ENCODE results near the gene LAMA3. TPM values are rescaled to one million over a fixed set of nuclear protein-coding genes. Genes with fewer than 3 reads are reported as not detected.

Gene LAMA3
- polyA plus RNA-seq, 1 donor from 2014 or later, result 3.4 TPM

DNA sequence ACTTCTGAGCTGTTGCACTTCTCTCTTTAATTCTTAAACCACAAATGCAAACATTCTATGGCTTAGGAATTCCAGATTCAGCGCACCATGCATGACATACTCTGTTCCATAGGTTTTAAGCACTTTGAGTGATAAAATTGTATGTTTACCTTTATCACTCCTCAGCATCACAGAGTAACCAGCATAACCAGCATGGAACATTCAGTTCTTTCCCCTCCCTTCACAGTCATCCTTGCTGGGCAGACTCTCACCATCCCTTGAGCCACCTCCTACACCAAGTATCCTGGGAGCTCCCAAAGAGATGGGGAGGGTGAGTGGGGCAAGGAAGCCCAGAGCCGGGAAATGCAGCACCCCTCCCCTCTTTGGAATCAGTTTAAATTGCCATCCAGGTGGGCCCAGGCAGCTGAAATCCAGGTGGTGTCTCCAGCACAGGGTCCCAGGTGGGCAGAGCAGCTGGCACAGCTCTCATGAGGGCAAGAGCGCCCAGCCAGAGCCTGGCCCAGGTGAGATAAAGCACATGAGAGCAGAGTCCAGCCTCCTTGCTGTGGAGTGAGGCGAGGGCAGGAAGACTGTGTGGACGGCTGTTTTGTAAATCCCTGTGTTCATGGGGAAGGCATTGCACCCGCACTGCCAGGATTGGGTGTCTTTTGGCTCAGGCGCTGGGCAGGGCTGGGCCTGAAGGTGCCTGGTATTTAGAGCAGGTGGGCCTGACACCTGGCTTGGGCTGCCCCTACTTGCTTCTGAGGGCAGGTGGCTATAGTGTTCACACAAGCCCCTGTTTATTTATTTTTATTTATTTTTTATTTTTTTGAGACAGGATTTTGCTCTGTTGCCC, 36.8 kb downstream of the LAMA3 start:
- no peaks in the 10 kb centered on the region for H3F3A ChIP-seq (ENCODE audit: insufficient read depth, low read length, poor library complexity, severe bottlenecking)
- no peak overlapping the region for H3K4me3 ChIP-seq (ENCODE audit: low read length)
- H4K20me1 ChIP-seq (ENCODE audit: insufficient read depth), result no peaks in the 10 kb centered on the region
- no peak overlapping the region for H2AFZ ChIP-seq (ENCODE audit: low read depth, low read length)
- no peaks in the 10 kb centered on the region for H3K9me3 ChIP-seq (ENCODE audit: low read length)
- TF ChIP-seq EP300 (conservative IDR thresholded peaks at IDR 0.05; ENCODE audit: poor library complexity, severe bottlenecking) (no peak), POLR2AphosphoS5 (IDR thresholded peaks at IDR 0.05) (no peak), MXI1 (conservative IDR thresholded peaks at IDR 0.05; ENCODE audit: poor library complexity, severe bottlenecking) (no peak), RAD21 (conservative IDR thresholded peaks at IDR 0.05) (no peak), CTCF (IDR thresholded peaks at IDR 0.05; ENCODE audit: poor library complexity, severe bottlenecking) (no peak), SMC3 (conservative IDR thresholded peaks at IDR 0.05; ENCODE audit: poor library complexity) (no peak), TAF1 (IDR thresholded peaks at IDR 0.05; ENCODE audit: low read depth) (no peak), EZH2 (IDR thresholded peaks at IDR 0.05; ENCODE audit: borderline replicate concordance, insufficient read depth, low read length, poor library complexity, severe bottlenecking) (no peak)
- TF ChIP-seq, protein P1, sequence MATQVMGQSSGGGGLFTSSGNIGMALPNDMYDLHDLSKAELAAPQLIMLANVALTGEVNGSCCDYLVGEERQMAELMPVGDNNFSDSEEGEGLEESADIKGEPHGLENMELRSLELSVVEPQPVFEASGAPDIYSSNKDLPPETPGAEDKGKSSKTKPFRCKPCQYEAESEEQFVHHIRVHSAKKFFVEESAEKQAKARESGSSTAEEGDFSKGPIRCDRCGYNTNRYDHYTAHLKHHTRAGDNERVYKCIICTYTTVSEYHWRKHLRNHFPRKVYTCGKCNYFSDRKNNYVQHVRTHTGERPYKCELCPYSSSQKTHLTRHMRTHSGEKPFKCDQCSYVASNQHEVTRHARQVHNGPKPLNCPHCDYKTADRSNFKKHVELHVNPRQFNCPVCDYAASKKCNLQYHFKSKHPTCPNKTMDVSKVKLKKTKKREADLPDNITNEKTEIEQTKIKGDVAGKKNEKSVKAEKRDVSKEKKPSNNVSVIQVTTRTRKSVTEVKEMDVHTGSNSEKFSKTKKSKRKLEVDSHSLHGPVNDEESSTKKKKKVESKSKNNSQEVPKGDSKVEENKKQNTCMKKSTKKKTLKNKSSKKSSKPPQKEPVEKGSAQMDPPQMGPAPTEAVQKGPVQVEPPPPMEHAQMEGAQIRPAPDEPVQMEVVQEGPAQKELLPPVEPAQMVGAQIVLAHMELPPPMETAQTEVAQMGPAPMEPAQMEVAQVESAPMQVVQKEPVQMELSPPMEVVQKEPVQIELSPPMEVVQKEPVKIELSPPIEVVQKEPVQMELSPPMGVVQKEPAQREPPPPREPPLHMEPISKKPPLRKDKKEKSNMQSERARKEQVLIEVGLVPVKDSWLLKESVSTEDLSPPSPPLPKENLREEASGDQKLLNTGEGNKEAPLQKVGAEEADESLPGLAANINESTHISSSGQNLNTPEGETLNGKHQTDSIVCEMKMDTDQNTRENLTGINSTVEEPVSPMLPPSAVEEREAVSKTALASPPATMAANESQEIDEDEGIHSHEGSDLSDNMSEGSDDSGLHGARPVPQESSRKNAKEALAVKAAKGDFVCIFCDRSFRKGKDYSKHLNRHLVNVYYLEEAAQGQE (IDR thresholded peaks at IDR 0.05; ENCODE audit: borderline replicate concordance), result no peak
- H3K27ac ChIP-seq (ENCODE audit: low read length), result no peak overlapping the region
- H3K4me2 ChIP-seq (ENCODE audit: low read length), result no peak overlapping the region
- no peaks in the 10 kb centered on the region for H3K79me2 ChIP-seq (replicated peaks; ENCODE audit: insufficient read depth, low read length)
- H3K9ac ChIP-seq (ENCODE audit: low read length), result no peak overlapping the region
- H3K36me3 ChIP-seq (ENCODE audit: insufficient read depth, low read length), result no peaks in the 10 kb centered on the region
- no peaks in the 10 kb centered on the region for H3K27me3 ChIP-seq (ENCODE audit: insufficient read depth, low read depth, low read length)
- H3K9me2 ChIP-seq (ENCODE audit: insufficient read depth, low read length), result no peaks in the 10 kb centered on the region

GRCh38 chr18:23727707-23728493, 38.6 kb downstream of the LAMA3 start:
- no peaks in the 10 kb centered on the region for H3K79me2 ChIP-seq (replicated peaks; ENCODE audit: insufficient read depth, low read length)

More at GRCh38 chr18:23727707-23728493, 38.6 kb downstream of the LAMA3 start:
- no peaks in the 10 kb centered on the region for H3K9me2 ChIP-seq (ENCODE audit: insufficient read depth, low read length)
- no peaks in the 10 kb centered on the region for H3F3A ChIP-seq (ENCODE audit: insufficient read depth, low read length, poor library complexity, severe bottlenecking)
- H3K9me3 ChIP-seq (ENCODE audit: low read length), result no peaks in the 10 kb centered on the region
- H3K27me3 ChIP-seq (ENCODE audit: insufficient read depth, low read depth, low read length), result no peaks in the 10 kb centered on the region
- H3K27ac ChIP-seq (ENCODE audit: low read length), result no peak overlapping the region
- TF ChIP-seq MXI1 (conservative IDR thresholded peaks at IDR 0.05; ENCODE audit: poor library complexity, severe bottlenecking), result no peak
- no peak for TF ChIP-seq POLR2AphosphoS5 (IDR thresholded peaks at IDR 0.05)
- no peak for TF ChIP-seq CTCF (IDR thresholded peaks at IDR 0.05; ENCODE audit: poor library complexity, severe bottlenecking)
- no peak for TF ChIP-seq EP300 (conservative IDR thresholded peaks at IDR 0.05; ENCODE audit: poor library complexity, severe bottlenecking)
- no peak for TF ChIP-seq SMC3 (conservative IDR thresholded peaks at IDR 0.05; ENCODE audit: poor library complexity)
- TF ChIP-seq RAD21 (conservative IDR thresholded peaks at IDR 0.05), result no peak
- TF ChIP-seq, protein P1 (IDR thresholded peaks at IDR 0.05; ENCODE audit: borderline replicate concordance), result no peak
- no peak for TF ChIP-seq EZH2 (IDR thresholded peaks at IDR 0.05; ENCODE audit: borderline replicate concordance, insufficient read depth, low read length, poor library complexity, severe bottlenecking)
- TF ChIP-seq TAF1 (IDR thresholded peaks at IDR 0.05; ENCODE audit: low read depth), result no peak
- no peak overlapping the region for H3K9ac ChIP-seq (ENCODE audit: low read length)
- H2AFZ ChIP-seq (ENCODE audit: low read depth, low read length), result no peak overlapping the region
- no peak overlapping the region for H3K4me2 ChIP-seq (ENCODE audit: low read length)
- H3K36me3 ChIP-seq (ENCODE audit: insufficient read depth, low read length), result no peaks in the 10 kb centered on the region
- no peak overlapping the region for H3K4me3 ChIP-seq (ENCODE audit: low read length)
- no peaks in the 10 kb centered on the region for H4K20me1 ChIP-seq (ENCODE audit: insufficient read depth)
